Thoracic aorta (tissue), 2 donors: ENCODE measurements around the gene MTMR2. TPM values are rescaled to one million over a fixed set of nuclear protein-coding genes. Genes with fewer than 3 reads are reported as not detected.

ENCODE experiments used
- ATAC-seq: fragments of 150-250 bp; one replicate; pipeline ENCODE4 v1.8.0; 2017; ENCODE audit warnings: low read depth; ENCODE audit not compliant: insufficient number of reproducible peaks, low FRiP score
- DNase-seq: peaks from one replicate; pipeline ENCODE4 v3.0.0-alpha.2; 2020; ENCODE audit warnings: low spot score
- H3K27ac ChIP-seq, 2 donors: fragments of 200-600 bp; sonication (generic); 1 replicate in 1 of 2; 2 replicates in 1 of 2; pipeline ENCODE4 v1.5.1; 2016; ENCODE audit warnings: mild to moderate bottlenecking in 2 of 2, moderate library complexity in 2 of 2
- H3K27me3 ChIP-seq: fragments of 200-600 bp; sonication (generic); replicated peaks from 2 replicates; pipeline ENCODE4 v1.6.0; 2016; ENCODE audit warnings: mild to moderate bottlenecking; ENCODE audit not compliant: insufficient read depth
- H3K36me3 ChIP-seq: fragments of 200-600 bp; sonication (generic); one replicate; pipeline ENCODE4 v1.5.1; 2016
- H3K4me1 ChIP-seq, 2 donors: fragments of 200-600 bp; sonication (generic); 1 replicate in 1 of 2; 2 replicates in 1 of 2; pipeline versions ENCODE4 v1.5.1 to v1.6.0; 2016; ENCODE audit warnings: low read depth in 2 of 2, mild to moderate bottlenecking in 1 of 2; ENCODE audit not compliant: control insufficient read depth in 1 of 2
- H3K4me3 ChIP-seq: fragments of 200-600 bp; sonication (generic); 2 replicates; pipeline ENCODE4 v1.5.1; 2016; ENCODE audit warnings: mild to moderate bottlenecking
- H3K9me3 ChIP-seq: fragments of 200-600 bp; sonication (generic); 2 replicates; pipeline ENCODE4 v1.5.1; 2016
- CTCF ChIP-seq: fragments of 200-600 bp; sonication (generic); IDR thresholded peaks from one replicate; pipeline ENCODE4 v1.5.1; 2019; ENCODE audit warnings: antibody characterized with exemption
- total RNA-seq, 2 donors: library from RNA; depleted of rRNA; stranded (reverse); fragments of >200 nt; gene quantifications; one replicate each; pipeline versions ENCODE4 v1.1.0 to v1.2.3, GENCODE V29; 2016

The MTMR2 gene
- total RNA-seq, 2 donors from 2014 or later, result 38.2 to 38.9 TPM

DNA sequence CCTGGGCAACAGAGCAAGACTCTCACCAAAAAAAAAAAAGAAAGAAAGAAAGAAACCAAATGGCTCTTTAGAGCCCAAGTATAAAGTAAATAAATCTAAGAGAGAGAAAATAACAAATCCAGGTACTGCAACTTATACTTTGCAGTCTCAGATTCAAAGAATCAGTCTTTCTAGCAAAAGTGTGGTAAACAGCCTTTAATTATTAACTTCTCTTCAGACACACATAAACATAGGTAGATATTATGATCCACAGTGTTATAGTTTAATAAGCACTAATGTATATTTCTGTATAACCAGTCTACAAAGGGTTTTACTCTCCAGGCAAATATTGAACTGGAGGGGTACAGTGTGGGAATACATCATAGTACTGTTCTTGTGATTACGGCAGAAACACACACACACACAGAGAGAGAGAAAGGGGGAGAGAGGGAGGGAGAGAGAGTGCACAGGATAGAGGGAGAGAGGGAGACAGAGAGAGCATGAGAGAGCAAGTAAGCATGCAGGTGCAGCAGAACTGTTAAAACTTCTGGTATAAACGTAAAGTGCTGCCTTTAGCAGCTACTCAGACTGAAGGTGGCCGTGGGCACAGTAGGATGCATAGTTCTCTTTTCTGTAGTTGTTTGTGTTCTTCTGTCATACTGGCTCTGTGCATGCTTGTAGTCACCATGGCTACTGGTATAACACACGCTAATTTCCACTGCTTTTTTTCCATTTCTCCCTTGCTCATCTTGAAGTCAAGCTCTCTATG lies 32.3 kb downstream of the MTMR2 start:
- ATAC-seq (no peak), DNase-seq (no peak)
- Histone ChIP-seq H3K27me3 (no peaks in the 10 kb centered on the region), H3K27ac (peak overlapping the region in 1 of 2 donors; percentile 42), H3K36me3 (no peaks in the 10 kb centered on the region), H3K4me3 (no peak overlapping the region), H3K9me3 (no peaks in the 10 kb centered on the region), H3K4me1 (peaks cover 22 to 55% of the 10 kb centered on the region in 2 donors)
- TF ChIP-seq CTCF, result no peak

GRCh38 chr11:95888852-95889251 lies 35.1 kb downstream of the MTMR2 start:
- DNase-seq (no peak), ATAC-seq (no peak)
- no peak for TF ChIP-seq CTCF
- Histone ChIP-seq H3K4me1 (peaks cover 12 to 33% of the 10 kb centered on the region in 2 donors), H3K4me3 (no peak overlapping the region), H3K36me3 (no peaks in the 10 kb centered on the region), H3K9me3 (no peaks in the 10 kb centered on the region), H3K27me3 (no peaks in the 10 kb centered on the region), H3K27ac (no peak overlapping the region)

GRCh38 chr11:95888439-95888838 lies 35.5 kb downstream of the MTMR2 start:
- TF ChIP-seq CTCF, result no peak
- DNase-seq, result no peak
- peaks cover 12 to 33% of the 10 kb centered on the region in 2 donors for H3K4me1 ChIP-seq
- no peaks in the 10 kb centered on the region for H3K9me3 ChIP-seq
- no peaks in the 10 kb centered on the region for H3K36me3 ChIP-seq
- ATAC-seq, result no peak
- H3K27me3 ChIP-seq, result no peaks in the 10 kb centered on the region
- no peak overlapping the region for H3K27ac ChIP-seq
- no peak overlapping the region for H3K4me3 ChIP-seq

GRCh38 chr11:95886462-95886861 lies 37.4 kb downstream of the MTMR2 start:
- no peaks in the 10 kb centered on the region for H3K36me3 ChIP-seq
- peaks cover 6 to 17% of the 10 kb centered on the region in 2 donors for H3K4me1 ChIP-seq
- H3K4me3 ChIP-seq, result no peak overlapping the region
- no peak for ATAC-seq
- no peak for TF ChIP-seq CTCF
- no peak overlapping the region for H3K27ac ChIP-seq
- DNase-seq, result no peak
- no peaks in the 10 kb centered on the region for H3K27me3 ChIP-seq
- H3K9me3 ChIP-seq, result no peaks in the 10 kb centered on the region

DNA sequence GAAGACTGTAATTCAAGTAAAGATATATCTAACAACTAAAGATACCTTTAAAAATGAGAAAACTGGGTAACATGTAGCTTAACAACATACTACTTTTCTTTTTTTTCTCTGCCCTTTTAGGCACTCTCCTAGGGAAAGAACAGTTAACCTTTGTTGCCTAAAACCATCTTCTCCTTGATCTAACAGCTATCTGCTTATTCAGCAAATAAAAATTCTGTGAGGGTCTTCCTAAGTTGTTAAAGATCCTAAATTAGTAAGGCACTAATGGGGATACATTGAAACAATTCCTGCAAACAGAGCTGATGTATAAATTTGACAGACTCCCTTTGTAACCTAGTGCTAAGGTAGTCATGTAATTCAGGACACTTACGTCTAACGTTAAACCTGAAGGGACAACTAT lies 39.1 kb downstream of the MTMR2 start:
- no peaks in the 10 kb centered on the region for H3K36me3 ChIP-seq
- no peak overlapping the region for H3K27ac ChIP-seq
- peaks cover 6 to 11% of the 10 kb centered on the region in 2 donors for H3K4me1 ChIP-seq
- TF ChIP-seq CTCF, result no peak
- no peak overlapping the region for H3K4me3 ChIP-seq
- DNase-seq (no peak), ATAC-seq (no peak)
- H3K9me3 ChIP-seq, result no peaks in the 10 kb centered on the region
- H3K27me3 ChIP-seq, result no peaks in the 10 kb centered on the region
